ENCODE data around the gene TPM1.

TPM1 gene

DNA sequence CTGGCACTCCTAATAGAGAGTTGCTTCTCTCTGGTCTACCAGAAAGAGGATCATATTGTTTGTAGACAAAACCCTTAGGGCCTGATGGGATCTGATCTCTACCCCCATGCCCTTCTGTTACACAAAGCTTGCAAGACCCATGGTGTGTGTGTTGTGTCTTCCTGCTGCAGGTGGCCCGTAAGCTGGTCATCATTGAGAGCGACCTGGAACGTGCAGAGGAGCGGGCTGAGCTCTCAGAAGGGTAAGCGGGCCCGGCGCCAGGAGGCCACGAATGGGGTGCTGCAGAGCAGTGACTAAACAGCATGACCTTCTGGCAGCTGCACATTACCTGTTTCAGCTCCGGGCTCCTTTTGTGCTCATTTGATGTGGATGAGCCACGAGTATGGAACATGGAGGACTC, 18.2 kb downstream of the TPM1 start:
- TF ChIP-seq, protein P1, sequence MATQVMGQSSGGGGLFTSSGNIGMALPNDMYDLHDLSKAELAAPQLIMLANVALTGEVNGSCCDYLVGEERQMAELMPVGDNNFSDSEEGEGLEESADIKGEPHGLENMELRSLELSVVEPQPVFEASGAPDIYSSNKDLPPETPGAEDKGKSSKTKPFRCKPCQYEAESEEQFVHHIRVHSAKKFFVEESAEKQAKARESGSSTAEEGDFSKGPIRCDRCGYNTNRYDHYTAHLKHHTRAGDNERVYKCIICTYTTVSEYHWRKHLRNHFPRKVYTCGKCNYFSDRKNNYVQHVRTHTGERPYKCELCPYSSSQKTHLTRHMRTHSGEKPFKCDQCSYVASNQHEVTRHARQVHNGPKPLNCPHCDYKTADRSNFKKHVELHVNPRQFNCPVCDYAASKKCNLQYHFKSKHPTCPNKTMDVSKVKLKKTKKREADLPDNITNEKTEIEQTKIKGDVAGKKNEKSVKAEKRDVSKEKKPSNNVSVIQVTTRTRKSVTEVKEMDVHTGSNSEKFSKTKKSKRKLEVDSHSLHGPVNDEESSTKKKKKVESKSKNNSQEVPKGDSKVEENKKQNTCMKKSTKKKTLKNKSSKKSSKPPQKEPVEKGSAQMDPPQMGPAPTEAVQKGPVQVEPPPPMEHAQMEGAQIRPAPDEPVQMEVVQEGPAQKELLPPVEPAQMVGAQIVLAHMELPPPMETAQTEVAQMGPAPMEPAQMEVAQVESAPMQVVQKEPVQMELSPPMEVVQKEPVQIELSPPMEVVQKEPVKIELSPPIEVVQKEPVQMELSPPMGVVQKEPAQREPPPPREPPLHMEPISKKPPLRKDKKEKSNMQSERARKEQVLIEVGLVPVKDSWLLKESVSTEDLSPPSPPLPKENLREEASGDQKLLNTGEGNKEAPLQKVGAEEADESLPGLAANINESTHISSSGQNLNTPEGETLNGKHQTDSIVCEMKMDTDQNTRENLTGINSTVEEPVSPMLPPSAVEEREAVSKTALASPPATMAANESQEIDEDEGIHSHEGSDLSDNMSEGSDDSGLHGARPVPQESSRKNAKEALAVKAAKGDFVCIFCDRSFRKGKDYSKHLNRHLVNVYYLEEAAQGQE (IDR thresholded peaks at IDR 0.05; ENCODE audit: insufficient read depth in 1 of 2, low read depth in 2 of 2, low read length in 2 of 2) = no peak
- TF ChIP-seq FOXP2 (optimal IDR thresholded peaks at IDR 0.05; ENCODE audit: borderline replicate concordance, extremely low read depth, extremely low read length, insufficient read depth) (no peak), POLR2AphosphoS5 (IDR thresholded peaks at IDR 0.05; ENCODE audit: low read depth, low read length) (no peak), SIN3A (IDR thresholded peaks at IDR 0.05; ENCODE audit: borderline replicate concordance, insufficient read depth, low read length) (no peak), TAF1 (IDR thresholded peaks at IDR 0.05; ENCODE audit: borderline replicate concordance, insufficient read depth, low read length) (no peak)

- TF ChIP-seq SIN3A (IDR thresholded peaks at IDR 0.05; ENCODE audit: borderline replicate concordance, insufficient read depth, low read length) = no peak
- no peak for TF ChIP-seq TAF1 (IDR thresholded peaks at IDR 0.05; ENCODE audit: borderline replicate concordance, insufficient read depth, low read length)
- no peak for TF ChIP-seq FOXP2 (optimal IDR thresholded peaks at IDR 0.05; ENCODE audit: borderline replicate concordance, extremely low read depth, extremely low read length, insufficient read depth)
- TF ChIP-seq, protein P1 (IDR thresholded peaks at IDR 0.05; ENCODE audit: insufficient read depth in 1 of 2, low read depth in 2 of 2, low read length in 2 of 2) = no peak
- no peak for TF ChIP-seq POLR2AphosphoS5 (IDR thresholded peaks at IDR 0.05; ENCODE audit: low read depth, low read length)
These were observed 19.4 kb downstream of the TPM1 start for GRCh38 chr15:63061975-63062374.

GRCh38 chr15:63063164-63063756, 20.7 kb downstream of the TPM1 start:
- TF ChIP-seq TAF1 (IDR thresholded peaks at IDR 0.05; ENCODE audit: borderline replicate concordance, insufficient read depth, low read length) (no peak), SIN3A (IDR thresholded peaks at IDR 0.05; ENCODE audit: borderline replicate concordance, insufficient read depth, low read length) (no peak), FOXP2 (optimal IDR thresholded peaks at IDR 0.05; ENCODE audit: borderline replicate concordance, extremely low read depth, extremely low read length, insufficient read depth) (no peak)
- TF ChIP-seq, protein P1 (IDR thresholded peaks at IDR 0.05; ENCODE audit: insufficient read depth in 1 of 2, low read depth in 2 of 2, low read length in 2 of 2) = no peak

GRCh38 chr15:63063877-63064409, 21.4 kb downstream of the TPM1 start:
- TF ChIP-seq, protein P1 (IDR thresholded peaks at IDR 0.05; ENCODE audit: insufficient read depth in 1 of 2, low read depth in 2 of 2, low read length in 2 of 2) = no peak
- TF ChIP-seq SIN3A (IDR thresholded peaks at IDR 0.05; ENCODE audit: borderline replicate concordance, insufficient read depth, low read length) (no peak), FOXP2 (optimal IDR thresholded peaks at IDR 0.05; ENCODE audit: borderline replicate concordance, extremely low read depth, extremely low read length, insufficient read depth) (no peak), POLR2AphosphoS5 (IDR thresholded peaks at IDR 0.05; ENCODE audit: low read depth, low read length) (no peak), TAF1 (IDR thresholded peaks at IDR 0.05; ENCODE audit: borderline replicate concordance, insufficient read depth, low read length) (no peak)

Data from PFSK-1 (cell line).